HuH-7.5 (cell line): ENCODE data around the gene ZNF784.
"Not testable (repeated sequence)": the region's sequence is repeated elsewhere in the genome, so short reads cannot be mapped to it uniquely, and the experiment has no call there.

ENCODE experiments used
- DNase-seq: peaks from one replicate; pipeline ENCODE4 v3.0.0; 2011; ENCODE audit warnings: low spot score

ZNF784 gene

DNA sequence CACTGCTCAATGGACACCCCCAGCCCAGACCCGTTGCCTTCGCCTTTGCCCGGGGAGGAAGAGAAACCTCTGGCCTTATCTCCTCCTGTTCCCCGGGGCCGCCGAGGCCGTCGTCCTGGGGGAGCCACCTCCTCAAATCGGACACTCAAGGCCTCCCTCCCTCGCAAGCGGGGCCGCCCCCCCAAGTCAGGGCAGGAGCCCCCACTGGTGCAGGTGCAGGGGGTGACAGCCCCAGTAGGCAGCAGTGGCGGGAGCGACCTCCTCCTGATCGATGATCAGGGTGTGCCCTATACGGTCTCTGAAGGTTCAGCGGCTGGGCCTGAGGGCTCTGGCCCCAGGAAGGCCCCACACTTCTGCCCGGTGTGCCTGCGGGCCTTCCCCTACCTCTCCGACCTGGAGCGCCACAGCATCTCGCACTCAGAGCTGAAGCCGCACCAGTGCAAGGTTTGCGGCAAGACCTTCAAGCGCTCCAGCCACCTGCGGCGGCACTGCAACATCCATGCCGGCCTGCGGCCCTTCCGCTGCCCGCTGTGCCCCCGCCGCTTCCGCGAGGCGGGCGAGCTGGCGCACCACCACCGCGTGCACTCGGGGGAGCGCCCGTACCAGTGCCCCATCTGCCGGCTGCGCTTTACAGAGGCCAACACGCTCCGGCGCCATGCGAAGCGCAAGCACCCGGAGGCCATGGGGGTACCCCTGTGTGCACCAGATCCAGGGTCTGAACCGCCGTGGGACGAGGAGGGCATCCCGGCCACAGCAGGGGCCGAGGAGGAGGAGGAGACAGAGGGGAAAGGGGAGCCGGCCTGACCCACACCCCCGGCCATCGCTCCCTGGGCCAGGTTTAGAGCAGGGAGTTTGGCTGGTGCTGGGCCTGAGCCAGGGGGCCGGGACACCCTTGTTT, 22.0 kb downstream of the ZNF784 start:
- no peak for DNase-seq

DNA sequence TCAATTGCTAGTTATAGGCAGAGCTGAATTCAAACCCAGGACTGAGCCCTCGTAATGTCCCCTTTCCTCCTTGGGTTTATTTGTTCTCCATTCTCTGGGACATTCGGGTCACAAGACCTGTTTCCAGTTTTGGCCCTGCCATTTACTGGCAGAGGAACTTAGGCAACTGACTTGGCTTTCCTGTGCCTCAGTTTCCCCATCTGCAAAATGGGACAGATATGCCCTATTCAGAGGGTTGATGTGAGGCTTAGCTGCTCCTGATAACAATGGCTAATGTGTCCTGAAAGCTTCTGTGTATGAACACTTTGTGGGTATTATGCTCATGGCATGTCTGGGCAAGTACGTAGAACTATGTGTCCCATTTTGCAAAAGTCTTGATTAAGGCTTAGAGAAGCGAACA, 23.3 kb downstream of the ZNF784 start:
- no peak for DNase-seq

DNA sequence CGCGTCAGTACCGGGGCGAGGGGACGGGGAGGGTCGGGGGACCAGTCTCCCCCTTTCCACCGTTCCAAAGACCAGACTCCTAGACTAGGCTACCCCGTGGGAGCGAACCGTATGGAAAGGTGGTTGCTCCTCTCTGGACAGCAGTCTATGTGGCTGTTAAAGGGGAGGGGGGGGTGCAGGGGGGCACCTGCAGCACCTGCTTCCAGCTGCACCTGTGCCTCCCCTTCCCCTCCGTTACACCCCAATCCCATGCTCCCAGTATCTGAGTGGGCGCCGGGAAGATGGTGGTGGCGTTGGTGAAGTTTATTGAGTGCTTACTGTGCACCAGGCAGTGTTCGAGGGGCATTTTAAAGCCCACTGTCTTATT, 23.7 kb downstream of the ZNF784 start:
- DNase-seq: no peak

DNA sequence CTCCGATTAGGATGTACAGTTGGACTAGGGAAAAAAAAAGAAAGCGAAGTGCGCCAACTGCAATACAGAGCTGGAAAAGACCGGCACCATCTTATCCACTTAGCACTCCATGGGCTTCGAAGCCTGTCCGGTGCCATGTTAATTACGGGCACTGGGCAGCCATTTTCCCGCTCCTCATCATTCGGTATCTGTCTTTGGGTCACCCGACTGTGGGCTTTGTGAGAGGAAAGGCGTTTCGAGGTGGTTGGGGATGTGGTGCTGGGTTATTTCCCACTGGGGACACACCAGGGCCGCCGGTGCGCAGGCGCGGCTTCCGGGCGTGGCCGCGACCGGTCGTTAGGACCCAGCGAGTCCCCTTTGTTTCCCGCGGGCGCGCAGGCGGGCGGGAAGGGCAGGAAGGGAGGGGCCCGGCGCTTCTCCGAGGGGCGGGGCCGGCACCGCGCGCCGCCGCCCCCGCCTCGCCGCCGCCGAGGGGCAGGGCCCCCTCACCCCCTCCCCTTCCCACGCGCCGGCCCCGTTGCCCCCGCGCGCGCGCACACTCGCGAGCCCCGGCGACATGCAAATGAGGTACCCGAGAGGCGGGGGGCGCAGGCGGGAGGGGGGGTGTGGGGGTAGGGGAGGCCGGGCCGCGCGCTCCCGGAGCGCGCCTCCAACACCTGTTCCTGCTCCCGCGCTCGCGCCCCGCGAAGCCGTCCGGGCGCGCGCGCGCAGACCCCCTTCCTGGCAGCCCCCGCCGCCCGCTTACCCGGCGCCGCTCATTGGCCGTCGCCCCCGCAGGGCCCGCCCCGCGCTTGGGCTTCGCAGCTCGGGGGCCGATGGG, 24.3 kb downstream of the ZNF784 start, which contains the start of gene ZNF524:
Gene ZNF524, plus strand, starts transcription at position 447 of the 820 bp plus-strand sequence. CDS start 1,825 bp downstream, outside the sequence.
- DNase-seq: peak; percentile 95

DNA sequence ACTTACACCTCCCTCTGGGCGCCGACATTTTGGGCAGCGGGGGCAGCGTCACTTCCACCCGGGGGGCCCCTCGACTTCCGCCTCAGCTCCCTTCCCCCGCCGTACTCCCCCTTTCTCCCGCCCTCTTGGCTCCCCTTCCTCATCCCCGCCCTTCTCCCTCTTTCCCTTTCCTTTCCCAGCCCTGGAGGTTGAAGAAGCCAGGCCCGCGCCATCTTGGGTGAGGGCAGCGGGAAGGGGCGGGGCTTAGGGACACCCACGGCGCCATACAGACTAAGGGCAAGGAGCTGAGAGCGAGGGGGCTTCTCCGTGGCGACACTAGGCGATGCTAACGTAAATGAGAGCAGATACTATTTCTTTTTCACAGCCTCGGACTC, 24.9 kb downstream of the ZNF784 start, which contains the start of gene FIZ1:
Gene FIZ1, minus strand, starts transcription at position 50 of the 374 bp plus-strand sequence. CDS start 1,652 bp downstream, outside the sequence.
- peak; percentile 98 for DNase-seq

DNA sequence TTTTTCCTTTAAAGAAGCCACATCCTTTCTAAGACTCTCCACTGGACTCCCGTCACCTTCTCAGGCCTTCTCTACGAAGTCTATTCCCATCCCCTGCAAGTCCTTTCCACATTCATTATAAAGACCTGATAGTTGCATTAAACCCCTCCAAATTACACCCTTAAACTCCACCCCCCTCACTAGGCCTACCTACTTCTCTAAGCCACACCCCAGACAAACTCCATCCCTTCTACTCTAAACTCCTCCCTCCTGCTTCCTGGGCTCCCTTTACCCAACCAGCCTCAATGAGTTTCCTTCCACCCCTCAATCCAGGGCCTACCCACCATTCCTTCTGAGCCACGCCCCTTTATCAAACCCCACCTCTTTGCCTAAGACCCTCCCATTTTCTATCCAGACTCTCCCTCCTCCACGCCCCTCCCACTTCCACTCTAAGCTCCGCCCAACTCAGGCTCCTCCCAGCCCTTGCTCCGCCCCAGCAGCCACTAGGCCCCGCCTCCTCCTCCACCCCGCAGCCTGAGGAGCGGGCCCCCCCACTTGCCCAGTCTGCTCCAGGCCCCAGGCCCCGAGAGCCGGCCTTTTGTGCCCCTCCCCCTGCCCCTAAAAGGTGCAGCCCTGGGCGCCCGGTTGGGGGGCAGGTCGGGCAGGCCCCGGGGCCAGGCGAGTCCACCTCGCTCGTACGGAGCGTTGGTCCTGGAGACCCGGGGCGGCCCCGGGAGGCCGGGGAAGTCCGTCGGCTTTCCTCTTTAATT, 25.5 kb downstream of the ZNF784 start:
- peak; percentile 95 for DNase-seq

DNA sequence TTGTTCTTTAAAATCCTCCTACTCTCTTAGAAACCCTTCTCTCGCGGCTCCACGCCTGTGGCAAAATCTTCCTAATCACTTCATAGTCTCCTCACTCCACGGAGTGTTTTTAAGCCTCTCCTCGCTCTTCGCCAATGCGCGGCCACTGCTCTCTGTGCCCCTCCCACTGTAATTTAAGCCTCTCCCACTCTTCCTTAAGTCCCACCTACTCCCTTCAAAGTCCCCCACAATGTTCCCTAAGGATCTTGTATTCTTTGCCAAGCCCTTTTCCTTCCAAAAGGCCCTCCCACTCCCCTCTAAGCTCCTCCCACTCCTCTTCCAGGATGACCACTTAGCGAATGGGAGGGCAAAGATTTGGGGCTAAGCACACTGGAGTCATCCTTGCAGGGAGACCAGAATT, 26.3 kb downstream of the ZNF784 start:
- DNase-seq: no peak

DNA sequence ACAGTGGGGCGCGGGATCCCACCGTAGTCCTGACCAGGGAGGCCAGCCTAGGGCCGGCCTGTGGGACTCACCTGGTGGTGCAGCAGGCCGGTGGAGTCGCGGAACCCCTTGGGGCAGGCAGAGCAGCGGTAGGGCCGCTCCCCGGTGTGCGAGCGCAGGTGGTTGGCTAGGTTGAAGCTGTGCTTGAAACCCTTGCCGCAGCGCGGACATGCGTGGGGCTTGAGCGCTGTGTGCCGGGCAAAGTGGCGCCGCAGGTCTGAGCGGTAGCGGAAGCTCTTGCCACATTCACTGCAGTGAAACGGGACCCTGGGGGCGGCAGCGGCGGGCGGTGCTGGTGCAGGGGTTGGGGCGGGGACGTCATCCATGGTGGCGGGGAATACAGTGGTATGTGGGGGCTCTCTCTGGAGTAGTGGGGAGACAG, 26.9 kb downstream of the ZNF784 start:
- DNase-seq: no peak

DNA sequence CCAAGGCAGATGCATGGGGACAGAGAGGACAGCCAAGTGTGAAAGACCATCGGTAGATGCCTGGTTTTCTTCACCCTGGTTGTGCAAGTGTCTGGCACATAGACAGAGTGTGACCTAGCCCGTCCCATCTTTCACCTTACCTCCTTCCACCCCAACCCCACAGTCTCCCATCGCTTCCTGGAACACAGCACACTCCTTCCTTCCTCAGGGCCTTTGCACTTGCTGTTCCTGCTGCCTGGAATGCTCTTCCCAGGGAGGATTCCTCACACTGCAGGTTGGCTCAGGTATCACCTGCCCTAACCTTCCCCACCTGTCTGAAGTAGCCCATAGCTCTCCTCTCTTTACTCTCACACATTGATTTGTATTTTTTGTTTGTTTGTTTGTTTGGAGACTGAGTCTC, 28.1 kb downstream of the ZNF784 start:
- DNase-seq: no peak

DNA sequence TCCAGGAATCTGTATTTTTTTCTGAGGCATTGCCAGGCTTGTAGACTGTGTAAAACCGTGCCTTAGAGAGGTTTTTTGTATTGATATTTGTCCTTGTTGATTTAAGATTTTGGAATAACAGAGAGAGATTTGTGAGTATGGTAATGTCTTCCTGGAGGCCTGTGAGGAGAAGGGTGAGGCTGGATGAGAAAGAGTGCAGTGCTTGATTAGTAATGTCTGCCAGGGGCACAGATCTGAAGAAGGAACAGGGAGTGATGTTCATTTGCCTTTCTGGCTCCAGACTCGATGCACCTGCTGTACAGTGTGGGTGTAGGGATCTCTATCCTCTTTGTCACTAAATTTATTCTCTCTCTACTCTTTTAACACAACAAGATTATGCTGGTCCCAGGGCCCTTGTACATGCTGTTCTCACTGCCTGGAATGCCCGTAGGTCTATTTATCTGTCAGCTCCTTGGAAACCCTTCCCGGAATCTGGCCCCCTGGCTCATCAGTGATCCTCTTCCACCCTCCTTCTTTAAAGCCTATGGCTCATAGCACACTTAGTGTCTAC, 29.3 kb downstream of the ZNF784 start:
- DNase-seq: no peak

DNA sequence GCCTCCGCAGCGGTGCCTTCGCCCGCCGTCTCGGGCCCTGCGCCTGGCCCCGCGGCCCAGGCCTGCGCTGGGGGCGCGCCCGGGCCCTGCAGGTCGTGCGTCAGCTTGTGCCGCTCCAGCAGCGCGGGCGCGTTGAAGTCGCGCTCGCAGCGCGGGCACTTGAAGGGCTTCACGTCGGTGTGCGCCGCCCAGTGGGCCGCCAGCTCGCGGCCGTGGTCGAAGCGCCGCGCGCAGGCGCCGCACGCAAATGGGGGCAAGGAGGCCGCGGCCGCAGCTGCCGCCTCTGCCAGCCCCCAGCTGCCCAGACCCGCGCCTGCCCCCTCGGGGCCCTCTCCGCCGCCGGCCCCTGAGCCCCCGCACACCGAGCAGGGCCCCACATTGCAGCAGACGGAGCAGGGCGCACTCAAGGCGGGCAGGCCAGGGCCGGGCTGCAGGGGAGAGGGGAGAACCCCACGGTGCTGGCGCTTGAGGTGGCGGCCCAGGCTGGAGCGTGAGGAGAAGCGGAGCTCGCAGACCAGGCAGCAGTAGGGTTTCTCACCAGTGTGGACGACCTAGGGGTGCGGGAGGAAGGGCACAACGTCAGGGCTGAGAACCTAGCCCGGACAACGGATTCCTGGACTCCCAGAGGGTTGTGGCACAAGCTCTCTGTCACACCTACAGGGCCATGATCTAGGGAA, 31.1 kb downstream of the ZNF784 start:
- DNase-seq: no peak

DNA sequence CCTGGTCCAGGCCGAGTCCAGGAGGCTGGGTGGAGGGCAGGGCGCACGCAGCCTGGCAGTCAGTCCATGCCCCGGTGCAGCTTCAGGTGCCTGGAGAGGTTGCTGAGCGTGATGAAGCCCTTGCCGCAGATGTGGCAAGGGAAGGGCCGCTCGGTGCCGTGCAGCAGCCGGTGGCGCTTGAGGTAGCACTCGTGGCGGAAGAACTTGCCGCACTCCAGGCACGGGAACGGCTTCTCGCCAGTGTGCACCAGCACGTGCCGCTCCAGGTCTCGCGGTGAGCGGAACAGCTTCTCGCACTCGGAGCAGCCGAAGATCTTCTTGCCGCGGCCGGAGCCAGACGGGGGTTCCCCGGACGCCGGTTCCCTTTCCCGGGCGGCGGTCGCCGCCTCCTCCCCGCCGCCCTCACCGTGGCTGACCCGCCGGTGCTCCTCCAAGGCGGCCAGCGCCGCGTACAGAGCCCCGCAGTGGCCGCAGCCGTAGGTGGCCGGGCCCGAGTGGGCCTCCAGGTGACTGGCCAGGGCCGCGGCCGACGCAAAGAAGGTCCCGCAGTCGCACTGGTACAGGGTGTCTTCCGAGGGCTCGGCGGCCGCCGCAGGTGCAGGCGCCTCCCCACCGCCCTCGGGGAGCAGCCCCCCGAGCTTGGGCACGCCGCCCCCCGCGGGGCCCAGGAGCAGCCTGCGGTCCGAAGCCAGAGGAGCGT, 31.8 kb downstream of the ZNF784 start:
- DNase-seq: no peak

DNA sequence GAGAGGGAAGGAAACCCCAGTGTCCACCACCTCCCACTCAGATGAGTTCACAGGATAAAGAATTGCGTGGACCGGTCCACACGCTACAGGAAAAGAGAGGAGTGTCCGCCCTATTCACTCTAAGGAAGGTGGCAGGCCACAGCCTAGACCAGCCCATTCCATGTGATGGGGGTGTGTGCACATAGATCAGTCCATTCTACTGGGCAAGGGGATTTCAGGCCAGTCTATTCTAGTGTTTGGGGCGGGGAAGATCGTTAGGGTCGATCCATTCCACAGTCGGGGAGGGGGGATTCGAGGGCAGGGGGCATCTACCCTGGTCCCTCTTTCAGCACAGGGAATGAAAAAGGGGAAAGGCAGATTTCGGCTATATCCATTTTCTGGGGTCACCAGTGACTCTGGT, 32.8 kb downstream of the ZNF784 start:
- no peak for DNase-seq

DNA sequence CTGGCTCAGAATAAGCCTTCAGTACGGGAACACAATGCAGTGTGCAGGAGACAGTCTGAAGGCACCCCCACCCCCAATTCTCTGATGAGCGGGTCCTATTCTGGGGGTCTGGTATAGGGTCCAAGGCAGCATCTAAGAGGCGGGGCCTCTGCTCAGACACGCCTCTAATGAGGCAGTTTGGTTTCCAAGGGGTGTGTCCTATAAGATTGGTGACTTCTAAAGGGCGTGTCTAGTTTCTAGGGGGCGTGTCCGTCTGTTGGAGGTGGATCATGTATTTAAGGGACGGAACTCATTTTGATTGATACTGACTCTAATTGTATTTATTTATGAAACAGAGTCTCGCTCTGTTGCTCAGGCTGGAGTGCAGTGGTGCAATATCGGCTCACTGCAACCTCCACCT, 33.7 kb downstream of the ZNF784 start:
- no peak for DNase-seq

DNA sequence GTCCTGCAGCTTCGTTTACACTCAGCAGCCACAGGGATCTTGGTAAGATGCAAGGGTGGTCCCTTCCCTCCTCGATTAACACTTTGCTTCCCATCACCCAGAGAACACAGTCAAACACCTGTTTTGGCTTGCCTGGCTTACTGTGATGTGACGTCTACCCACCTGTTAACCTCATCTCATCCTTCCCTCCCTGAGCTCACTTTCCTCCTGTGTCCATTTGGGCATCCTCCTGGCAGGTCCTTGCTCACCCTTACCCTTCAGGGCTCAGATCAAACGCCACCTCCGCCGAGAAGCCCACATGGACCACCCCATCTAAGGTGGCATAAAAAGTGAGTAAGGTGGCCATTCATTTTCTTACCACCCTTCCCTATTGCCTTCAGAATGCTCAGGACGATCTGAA, 34.3 kb downstream of the ZNF784 start:
- DNase-seq: no peak

DNA sequence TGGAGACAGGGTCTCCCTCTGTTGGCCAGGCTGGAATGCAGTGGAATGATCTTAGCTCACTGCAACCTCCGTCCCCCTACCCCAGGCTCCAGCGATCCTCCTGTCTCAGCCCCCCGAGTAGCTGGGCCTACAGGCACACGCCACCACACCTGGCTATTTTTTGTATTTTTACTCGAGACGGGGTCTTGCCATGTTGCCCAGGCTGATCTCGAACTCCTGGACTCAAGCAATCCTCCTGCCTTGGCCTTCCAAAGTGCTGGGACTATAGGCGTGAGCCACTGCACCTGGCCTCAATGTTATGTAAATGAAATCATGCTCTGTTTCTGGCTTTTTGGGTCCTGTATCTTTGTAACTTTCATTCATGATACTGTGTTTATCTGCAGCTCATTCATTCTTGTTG, 35.6 kb downstream of the ZNF784 start:
- no peak for DNase-seq

DNA sequence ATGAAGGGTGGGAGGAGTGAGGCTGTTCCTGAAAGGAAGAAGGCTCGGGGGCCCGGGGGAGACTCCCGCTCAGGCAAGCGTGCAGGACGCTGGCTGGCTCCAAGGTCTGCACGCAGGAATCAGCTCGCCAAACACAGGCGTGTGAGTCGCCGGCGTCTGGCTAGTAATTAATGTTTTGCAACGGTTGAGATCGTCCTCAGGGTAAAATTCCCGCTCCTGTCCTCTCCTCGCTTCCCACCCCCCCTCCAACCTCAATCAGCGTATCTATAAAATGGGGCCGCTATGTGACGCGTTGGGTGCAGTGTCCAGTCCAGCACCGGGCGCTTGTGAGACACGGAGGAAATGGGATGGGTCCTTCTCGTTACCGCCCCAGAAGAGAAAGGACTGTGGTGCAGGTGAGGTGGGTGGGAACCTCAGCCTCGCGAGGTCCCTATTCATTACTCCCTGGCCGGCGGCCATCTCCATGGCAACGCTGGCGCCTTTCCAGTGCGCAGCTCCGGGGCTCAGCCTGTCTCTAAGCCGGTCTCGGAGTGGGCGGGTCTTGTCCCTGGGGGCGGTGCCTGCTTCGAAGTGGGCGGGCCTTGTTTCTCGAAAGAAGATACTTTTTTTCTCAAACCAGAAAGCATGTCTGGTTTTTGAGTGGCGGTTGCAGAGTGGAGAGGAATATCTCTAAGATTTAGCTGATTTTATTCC, 37.2 kb downstream of the ZNF784 start:
- DNase-seq: peak; percentile 99

DNA sequence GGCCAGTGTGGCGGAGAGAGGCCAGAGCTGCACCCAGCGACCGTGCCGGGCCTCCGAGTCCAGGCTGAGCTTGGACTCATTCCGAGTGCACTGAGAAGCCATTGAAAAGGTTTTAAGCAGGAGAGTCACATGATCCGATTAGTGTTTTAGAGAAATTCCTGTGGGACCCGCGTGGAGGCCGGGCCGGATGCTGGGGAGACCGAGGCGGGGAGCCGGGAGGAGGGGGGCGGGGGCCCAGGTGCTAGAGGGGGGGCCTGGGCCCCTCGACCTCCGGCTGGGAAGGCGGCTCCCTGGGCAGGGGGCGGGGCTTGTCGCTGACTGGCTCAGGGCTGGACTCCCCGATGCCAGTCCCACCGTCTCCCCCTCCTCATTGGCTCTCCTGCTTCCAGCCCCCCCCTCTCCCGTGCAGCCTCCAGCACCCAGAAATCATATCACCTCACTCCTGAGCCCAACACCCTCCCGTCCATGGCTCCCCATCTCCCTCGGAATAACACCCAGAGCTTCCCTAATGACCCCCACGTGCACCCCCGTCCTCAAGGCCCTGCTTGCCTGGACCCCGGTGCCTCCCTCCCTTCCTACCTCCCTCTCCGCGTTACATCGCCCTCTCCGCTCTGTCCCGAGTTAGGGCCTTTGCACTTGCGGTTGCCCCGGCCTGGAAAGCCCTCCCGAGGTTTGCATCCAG, 38.6 kb downstream of the ZNF784 start:
- DNase-seq: peak; percentile 71

DNA sequence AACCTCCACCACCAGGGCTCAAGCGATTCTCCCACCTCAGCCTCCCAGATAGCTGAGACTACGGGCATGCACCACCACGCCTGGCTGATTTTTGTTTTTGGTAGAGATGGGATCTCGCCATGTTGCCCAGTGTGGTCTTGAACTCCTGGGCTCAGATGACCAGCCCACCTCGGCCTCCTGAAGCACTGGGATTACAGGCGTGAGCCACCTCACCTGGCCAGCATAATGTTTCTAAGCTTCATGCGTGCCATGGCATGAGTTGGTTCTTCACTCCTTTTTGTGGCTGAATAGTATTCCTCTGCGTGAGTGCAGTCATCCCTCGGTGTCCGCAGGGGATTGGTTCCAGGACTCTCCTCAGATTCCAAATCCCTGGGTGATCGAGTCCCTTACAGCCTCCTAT, 39.5 kb downstream of the ZNF784 start:
- no peak for DNase-seq

DNA sequence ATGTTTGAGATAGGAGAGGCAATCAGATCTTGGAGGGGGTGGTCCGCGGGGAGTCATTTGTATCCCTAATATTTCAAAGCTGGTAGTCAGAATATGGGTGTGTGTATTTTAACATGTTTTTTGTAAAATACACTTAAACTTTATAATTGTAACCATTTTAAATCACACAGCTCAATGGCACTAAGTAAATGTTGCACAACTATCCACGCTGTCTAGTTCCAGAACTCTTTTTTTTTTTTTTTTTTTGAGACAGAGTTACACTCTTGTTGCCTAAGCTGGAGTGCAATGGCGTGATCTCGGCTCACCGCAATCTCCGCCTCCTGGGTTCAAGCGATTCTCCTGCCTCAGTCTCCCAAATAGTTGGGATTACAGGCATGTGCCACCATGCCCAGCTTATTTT, 40.5 kb downstream of the ZNF784 start:
- not testable (repeated sequence) for DNase-seq
